ENCODE measurements around the gene SPDL1.

The SPDL1 gene

GRCh38 chr5:169583101-169583423 lies 511 bp upstream of the SPDL1 start:
- Histone ChIP-seq H3K9me3 (ENCODE audit: severe bottlenecking) (no peaks in the 10 kb centered on the region), H3K27ac (peak overlapping the region; percentile 93; the same call in 1 of the 2 replicates), H3K27me3 (ENCODE audit: insufficient read depth, low read depth, severe bottlenecking) (peaks cover 11% of the 10 kb centered on the region), H3K36me3 (peaks cover under 1% of the 10 kb centered on the region; the same call in 1 of the 2 replicates), H3K4me3 (ENCODE audit: low read depth, low read length) (peak overlapping the region; percentile 79)
- TF ChIP-seq CTCF (IDR thresholded peaks at IDR 0.05; ENCODE audit: low read depth, low read length): no peak
- DNase-seq: no peak

GRCh38 chr5:169584998-169585451 lies 1.5 kb downstream of the SPDL1 start:
- Histone ChIP-seq H3K27me3 (ENCODE audit: insufficient read depth, low read depth, severe bottlenecking) (peaks cover 3% of the 10 kb centered on the region), H3K4me3 (ENCODE audit: low read depth, low read length) (no peak overlapping the region), H3K9me3 (ENCODE audit: severe bottlenecking) (no peaks in the 10 kb centered on the region), H3K36me3 (peaks cover 19% of the 10 kb centered on the region), H3K27ac (no peak overlapping the region)
- no peak for TF ChIP-seq CTCF (IDR thresholded peaks at IDR 0.05; ENCODE audit: low read depth, low read length)
- no peak for DNase-seq

- no peak for DNase-seq
- Histone ChIP-seq H3K4me3 (ENCODE audit: low read depth, low read length) (no peak overlapping the region), H3K27ac (no peak overlapping the region), H3K9me3 (ENCODE audit: severe bottlenecking) (no peaks in the 10 kb centered on the region), H3K27me3 (ENCODE audit: insufficient read depth, low read depth, severe bottlenecking) (no peaks in the 10 kb centered on the region), H3K36me3 (peaks cover 70% of the 10 kb centered on the region)
- TF ChIP-seq CTCF (IDR thresholded peaks at IDR 0.05; ENCODE audit: low read depth, low read length): no peak
Measured at GRCh38 chr5:169590602-169591001, 7.0 kb downstream of the SPDL1 start.

- Histone ChIP-seq H3K36me3 (peaks cover 79% of the 10 kb centered on the region), H3K27ac (no peak overlapping the region), H3K4me3 (ENCODE audit: low read depth, low read length) (no peak overlapping the region), H3K9me3 (ENCODE audit: severe bottlenecking) (no peaks in the 10 kb centered on the region), H3K27me3 (ENCODE audit: insufficient read depth, low read depth, severe bottlenecking) (no peaks in the 10 kb centered on the region)
- DNase-seq: no peak
- TF ChIP-seq CTCF (IDR thresholded peaks at IDR 0.05; ENCODE audit: low read depth, low read length): no peak
Measured at GRCh38 chr5:169591636-169592035, 8.1 kb downstream of the SPDL1 start.

- H3K27me3 ChIP-seq (ENCODE audit: insufficient read depth, low read depth, severe bottlenecking): no peaks in the 10 kb centered on the region
- no peak overlapping the region for H3K27ac ChIP-seq
- H3K9me3 ChIP-seq (ENCODE audit: severe bottlenecking): no peaks in the 10 kb centered on the region
- H3K4me3 ChIP-seq (ENCODE audit: low read depth, low read length): no peak overlapping the region
- no peak for DNase-seq
- TF ChIP-seq CTCF (IDR thresholded peaks at IDR 0.05; ENCODE audit: low read depth, low read length): no peak
- H3K36me3 ChIP-seq: peaks cover 85% of the 10 kb centered on the region
Measured at GRCh38 chr5:169592937-169593650, 9.5 kb downstream of the SPDL1 start.
